Muscle layer of duodenum (tissue), 2 donors: ENCODE data around the gene PPP1R3G.
"Not testable (repeated sequence)": the region's sequence is repeated elsewhere in the genome, so short reads cannot be mapped to it uniquely, and the experiment has no call there.

Experiments
- H3K27ac ChIP-seq: one replicate; pipeline ENCODE4 v1.7.0; 2013; ENCODE audit warnings: mild to moderate bottlenecking, low read length
- H3K27me3 ChIP-seq: one replicate; pipeline ENCODE4 v1.7.0; 2013; ENCODE audit warnings: low read depth, mild to moderate bottlenecking, control low read depth, low read length
- H3K36me3 ChIP-seq, 2 donors: one replicate each; pipeline ENCODE4 v1.7.0; 2013; ENCODE audit warnings: low read length in 2 of 2, control low read depth in 1 of 2, mild to moderate bottlenecking in 1 of 2; ENCODE audit not compliant: insufficient read depth in 2 of 2, control insufficient read depth in 1 of 2
- H3K4me1 ChIP-seq, 2 donors: one replicate each; pipeline ENCODE4 v1.7.0; 2013; ENCODE audit warnings: low read length in 2 of 2, mild to moderate bottlenecking in 2 of 2, control low read depth in 1 of 2, moderate library complexity in 1 of 2; ENCODE audit not compliant: insufficient read depth in 2 of 2, control insufficient read depth in 1 of 2
- H3K4me3 ChIP-seq, 2 donors: one replicate each; pipeline ENCODE4 v1.7.0; 2013; ENCODE audit warnings: low read length in 2 of 2, low read depth in 1 of 2, mild to moderate bottlenecking in 1 of 2
- H3K9me3 ChIP-seq, 2 donors: one replicate each; pipeline ENCODE4 v1.7.0; 2013; ENCODE audit warnings: low read length in 2 of 2, control low read depth in 1 of 2, mild to moderate bottlenecking in 1 of 2; ENCODE audit not compliant: control insufficient read depth in 1 of 2
- donor health status: healthy.

Gene PPP1R3G

DNA sequence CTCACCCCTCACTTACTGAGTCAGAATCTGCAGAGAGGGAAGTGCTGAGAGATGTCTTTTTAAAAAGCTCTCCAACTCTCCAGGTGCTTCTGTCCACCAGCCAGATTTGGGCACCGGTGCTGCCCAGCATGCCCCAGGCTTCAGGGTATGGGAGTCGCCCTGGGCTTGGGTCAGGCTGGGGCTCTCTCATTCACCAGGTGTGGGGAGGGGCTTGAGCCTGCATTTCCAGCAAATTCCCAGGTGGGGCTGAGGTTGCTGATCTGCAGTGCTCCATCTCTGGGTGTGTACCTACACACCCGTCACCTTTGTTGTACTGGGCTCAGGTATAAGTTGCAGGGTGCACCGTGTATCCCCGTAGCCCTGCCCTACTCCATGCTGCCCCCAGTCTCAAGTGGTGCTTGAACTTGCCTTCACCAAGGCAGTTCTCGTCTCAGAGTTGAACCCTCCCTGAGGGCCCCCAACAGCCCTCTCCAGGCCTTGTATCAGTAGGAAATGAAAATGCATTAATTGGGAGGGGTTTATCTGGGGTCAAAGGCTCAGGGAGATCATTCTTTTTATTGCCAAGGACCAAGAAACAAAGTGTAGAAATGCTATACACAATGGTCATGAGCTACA, 23.5 kb downstream of the PPP1R3G start:
- H3K36me3 ChIP-seq: peaks cover 4 to 6% of the 10 kb centered on the region in 2 donors

GRCh38 chr6:5109436-5109835, 24.3 kb downstream of the PPP1R3G start:
- Histone ChIP-seq H3K36me3 (peaks cover 4 to 6% of the 10 kb centered on the region in 2 donors), H3K9me3 (no peaks in the 10 kb centered on the region), H3K27ac (no peak overlapping the region)

More for the DNA sequence above, 23.5 kb downstream of the PPP1R3G start:
- Histone ChIP-seq H3K4me3 (no peak overlapping the region), H3K4me1 (no peaks in the 10 kb centered on the region), H3K27ac (no peak overlapping the region), H3K27me3 (no peaks in the 10 kb centered on the region), H3K9me3 (no peaks in the 10 kb centered on the region)

GRCh38 chr6:5110246-5110645, 25.1 kb downstream of the PPP1R3G start:
- Histone ChIP-seq H3K27ac (no peak overlapping the region), H3K9me3 (no peaks in the 10 kb centered on the region), H3K4me1 (no peaks in the 10 kb centered on the region), H3K36me3 (peaks cover 4 to 6% of the 10 kb centered on the region in 2 donors), H3K4me3 (no peak overlapping the region), H3K27me3 (no peaks in the 10 kb centered on the region)

More at GRCh38 chr6:5109436-5109835, 24.3 kb downstream of the PPP1R3G start:
- H3K4me1 ChIP-seq: no peaks in the 10 kb centered on the region
- no peak overlapping the region for H3K4me3 ChIP-seq
- H3K27me3 ChIP-seq: no peaks in the 10 kb centered on the region

- Histone ChIP-seq H3K27ac (no peak overlapping the region), H3K9me3 (no peaks in the 10 kb centered on the region), H3K4me3 (no peak overlapping the region), H3K27me3 (no peaks in the 10 kb centered on the region), H3K36me3 (peaks cover 4 to 6% of the 10 kb centered on the region in 2 donors), H3K4me1 (no peaks in the 10 kb centered on the region)
Observed at GRCh38 chr6:5111626-5112025, 26.5 kb downstream of the PPP1R3G start.

- H3K27me3 ChIP-seq: no peaks in the 10 kb centered on the region
- no peaks in the 10 kb centered on the region for H3K4me1 ChIP-seq
- H3K4me3 ChIP-seq: no peak overlapping the region
- H3K27ac ChIP-seq: no peak overlapping the region
- H3K36me3 ChIP-seq: peaks cover 4 to 6% of the 10 kb centered on the region in 2 donors
- H3K9me3 ChIP-seq: no peaks in the 10 kb centered on the region
Observed at GRCh38 chr6:5112066-5112799, 27.1 kb downstream of the PPP1R3G start.

GRCh38 chr6:5113096-5113495, 28.0 kb downstream of the PPP1R3G start:
- Histone ChIP-seq H3K27ac (no peak overlapping the region), H3K4me3 (no peak overlapping the region), H3K9me3 (no peaks in the 10 kb centered on the region), H3K27me3 (no peaks in the 10 kb centered on the region), H3K4me1 (no peaks in the 10 kb centered on the region), H3K36me3 (peaks cover 4 to 6% of the 10 kb centered on the region in 2 donors)

GRCh38 chr6:5115168-5115567, 30.0 kb downstream of the PPP1R3G start:
- Histone ChIP-seq H3K4me1 (no peaks in the 10 kb centered on the region), H3K27me3 (no peaks in the 10 kb centered on the region)

DNA sequence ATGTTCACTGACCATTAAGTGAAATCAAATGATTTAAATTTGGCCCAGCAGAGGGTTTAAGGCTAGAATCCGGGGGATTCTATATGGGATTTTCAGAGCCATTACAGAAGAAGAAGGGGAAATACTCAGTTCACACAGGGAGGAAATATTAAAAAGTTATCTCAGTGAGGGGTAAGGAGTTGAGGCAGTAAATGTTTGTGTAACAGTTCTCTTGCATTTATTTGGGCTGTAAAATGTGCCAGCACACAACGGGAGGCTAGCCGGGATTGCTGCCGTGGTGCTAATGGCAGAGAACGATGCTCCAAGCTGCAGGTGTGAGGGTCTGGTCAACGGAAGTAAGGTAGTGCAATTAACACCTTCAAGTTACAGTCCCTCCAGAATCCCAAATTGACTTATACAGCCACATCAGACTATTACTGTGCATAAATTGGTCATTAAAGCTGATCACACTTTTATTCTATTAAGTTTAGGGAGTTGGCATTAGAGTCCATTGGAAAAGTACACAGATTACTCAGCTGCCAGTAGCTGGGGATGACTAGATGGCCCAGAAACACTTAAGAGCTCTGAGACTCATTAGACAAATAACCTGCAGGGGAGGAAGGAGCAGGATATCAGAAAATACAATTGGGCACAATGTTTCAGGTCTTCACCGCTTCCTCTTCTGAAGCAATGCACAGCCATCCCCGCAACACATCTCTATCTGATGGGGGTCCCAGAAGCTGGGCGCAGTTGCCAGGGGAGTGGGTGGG, 31.3 kb downstream of the PPP1R3G start:
- Histone ChIP-seq H3K27ac (no peak overlapping the region), H3K36me3 (peaks cover 2 to 4% of the 10 kb centered on the region in 2 donors), H3K4me1 (no peaks in the 10 kb centered on the region), H3K9me3 (no peaks in the 10 kb centered on the region), H3K27me3 (no peaks in the 10 kb centered on the region), H3K4me3 (no peak overlapping the region)

More at GRCh38 chr6:5115168-5115567, 30.0 kb downstream of the PPP1R3G start:
- peaks cover 4 to 6% of the 10 kb centered on the region in 2 donors for H3K36me3 ChIP-seq
- no peak overlapping the region for H3K4me3 ChIP-seq
- H3K9me3 ChIP-seq: no peaks in the 10 kb centered on the region
- H3K27ac ChIP-seq: no peak overlapping the region

GRCh38 chr6:5119090-5119951, 34.2 kb downstream of the PPP1R3G start:
- Histone ChIP-seq H3K4me1 (no peaks in the 10 kb centered on the region), H3K27ac (no peak overlapping the region), H3K36me3 (no peaks in the 10 kb centered on the region), H3K27me3 (no peaks in the 10 kb centered on the region), H3K4me3 (no peak overlapping the region), H3K9me3 (no peaks in the 10 kb centered on the region)

- H3K4me3 ChIP-seq: no peak overlapping the region
- no peaks in the 10 kb centered on the region for H3K36me3 ChIP-seq
- no peaks in the 10 kb centered on the region for H3K9me3 ChIP-seq
- H3K27me3 ChIP-seq: no peaks in the 10 kb centered on the region
- no peak overlapping the region for H3K27ac ChIP-seq
- H3K4me1 ChIP-seq: no peaks in the 10 kb centered on the region
Observed at GRCh38 chr6:5120011-5120410, 34.9 kb downstream of the PPP1R3G start.

- not testable (repeated sequence) for H3K27ac ChIP-seq, H3K4me3 ChIP-seq, H3K36me3 ChIP-seq, H3K4me1 ChIP-seq, H3K9me3 ChIP-seq, H3K27me3 ChIP-seq
Observed at GRCh38 chr6:5120543-5120942, 35.4 kb downstream of the PPP1R3G start.
